HG02610 (cell line): ENCODE measurements around the gene SMPD4.
"Not testable (repeated sequence)": the region's sequence is repeated elsewhere in the genome, so short reads cannot be mapped to it uniquely, and the experiment has no call there.

Source experiments
- ATAC-seq: cut with Tn5 transposase; IDR thresholded peaks from one replicate; pipeline ENCODE4 v1.9.1; 2021; ENCODE audit warnings: mild to moderate bottlenecking, moderate library complexity; ENCODE audit not compliant: unreplicated experiment

The SMPD4 gene, protein sequence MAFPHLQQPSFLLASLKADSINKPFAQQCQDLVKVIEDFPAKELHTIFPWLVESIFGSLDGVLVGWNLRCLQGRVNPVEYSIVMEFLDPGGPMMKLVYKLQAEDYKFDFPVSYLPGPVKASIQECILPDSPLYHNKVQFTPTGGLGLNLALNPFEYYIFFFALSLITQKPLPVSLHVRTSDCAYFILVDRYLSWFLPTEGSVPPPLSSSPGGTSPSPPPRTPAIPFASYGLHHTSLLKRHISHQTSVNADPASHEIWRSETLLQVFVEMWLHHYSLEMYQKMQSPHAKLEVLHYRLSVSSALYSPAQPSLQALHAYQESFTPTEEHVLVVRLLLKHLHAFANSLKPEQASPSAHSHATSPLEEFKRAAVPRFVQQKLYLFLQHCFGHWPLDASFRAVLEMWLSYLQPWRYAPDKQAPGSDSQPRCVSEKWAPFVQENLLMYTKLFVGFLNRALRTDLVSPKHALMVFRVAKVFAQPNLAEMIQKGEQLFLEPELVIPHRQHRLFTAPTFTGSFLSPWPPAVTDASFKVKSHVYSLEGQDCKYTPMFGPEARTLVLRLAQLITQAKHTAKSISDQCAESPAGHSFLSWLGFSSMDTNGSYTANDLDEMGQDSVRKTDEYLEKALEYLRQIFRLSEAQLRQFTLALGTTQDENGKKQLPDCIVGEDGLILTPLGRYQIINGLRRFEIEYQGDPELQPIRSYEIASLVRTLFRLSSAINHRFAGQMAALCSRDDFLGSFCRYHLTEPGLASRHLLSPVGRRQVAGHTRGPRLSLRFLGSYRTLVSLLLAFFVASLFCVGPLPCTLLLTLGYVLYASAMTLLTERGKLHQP

DNA sequence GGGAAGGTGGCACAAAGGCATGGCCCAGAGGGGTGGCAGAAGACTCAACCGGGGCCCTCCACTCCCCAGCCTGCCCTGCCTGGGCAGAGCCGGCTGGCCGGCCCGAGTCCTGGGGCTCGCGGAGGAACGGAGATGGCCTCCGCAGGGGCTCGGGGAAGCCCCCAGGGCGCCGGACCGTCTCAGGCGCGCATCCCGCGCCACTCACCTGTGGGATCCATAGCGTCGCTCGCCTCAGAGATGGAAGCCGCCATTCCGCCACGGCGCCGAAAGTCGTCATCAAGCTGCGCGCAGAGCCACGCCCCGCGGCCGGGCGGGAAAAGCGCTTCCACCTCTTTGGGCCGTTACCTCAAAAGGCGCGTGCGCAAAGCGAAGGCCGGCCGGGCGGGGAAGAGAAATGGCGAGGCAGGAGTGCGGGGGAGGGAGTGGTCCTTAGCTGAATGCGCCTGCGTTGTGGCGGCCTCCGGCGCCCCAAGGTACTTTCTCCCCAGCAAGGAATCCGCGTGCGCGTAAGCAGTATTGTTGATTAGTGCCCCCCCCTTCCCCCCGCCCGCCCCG is at the start of gene SMPD4:
SMPD4 (minus strand) TSS at position 278 of the 555 bp plus-strand sequence. CDS start 5,010 bp downstream, outside the sequence.
- peak; percentile 65 for ATAC-seq

DNA sequence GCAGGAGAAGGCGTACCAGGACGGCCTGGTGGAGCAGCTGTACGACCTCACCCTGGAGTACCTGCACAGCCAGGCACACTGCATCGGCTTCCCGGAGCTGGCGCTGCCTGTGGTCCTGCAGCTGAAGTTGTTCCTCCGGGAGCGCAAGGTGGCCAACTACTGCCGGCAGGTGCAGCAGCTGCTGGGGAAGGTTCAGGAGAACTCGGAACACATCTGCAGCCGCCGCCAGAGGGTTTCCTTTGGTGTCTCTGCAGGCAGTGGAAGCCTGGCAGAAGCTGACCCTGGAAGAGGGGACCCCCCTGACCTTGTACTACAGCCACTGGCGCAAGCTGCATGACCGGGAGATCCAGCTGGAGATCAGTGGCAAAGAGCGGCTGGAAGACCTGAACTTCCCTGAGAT is 49.5 kb upstream of the SMPD4 start:
- ATAC-seq = not testable (repeated sequence)

DNA sequence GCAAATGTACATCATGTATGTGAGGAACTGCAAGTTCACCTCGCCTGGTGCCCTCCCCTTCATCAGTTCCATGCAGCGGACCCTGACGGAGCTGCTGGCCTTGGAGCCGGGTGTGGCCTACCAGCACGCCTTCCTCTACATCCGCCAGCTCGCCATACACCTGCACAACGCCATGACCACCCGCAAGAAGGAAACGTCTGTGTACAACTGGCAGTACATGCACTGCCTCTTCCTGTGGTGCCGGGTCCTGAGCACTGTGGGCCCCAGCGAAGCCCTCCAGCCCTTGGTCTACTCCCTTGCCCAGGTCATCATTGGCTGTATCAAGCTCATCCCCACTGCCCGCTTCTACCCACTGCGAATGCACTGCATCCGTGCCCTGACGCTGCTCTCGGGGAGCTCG is 49.0 kb upstream of the SMPD4 start:
- ATAC-seq = not testable (repeated sequence)

DNA sequence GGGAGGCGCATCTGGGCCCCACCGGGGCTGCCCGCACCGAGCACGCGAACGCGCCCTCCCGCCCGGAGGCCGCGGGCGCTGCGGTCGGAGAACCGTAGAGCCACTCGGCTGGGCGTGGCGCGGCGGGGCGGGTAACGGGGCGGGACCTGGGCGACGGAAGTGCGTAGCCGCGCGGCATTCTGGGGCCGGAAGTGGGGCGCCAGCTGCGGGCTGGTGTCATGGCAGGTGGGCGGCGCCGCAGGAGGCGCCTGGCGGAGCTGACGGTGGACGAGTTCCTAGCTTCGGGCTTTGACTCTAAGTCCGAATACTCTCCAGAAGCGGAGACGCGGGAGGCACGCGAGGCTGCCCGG is 47.7 kb upstream of the SMPD4 start:
- ATAC-seq = not testable (repeated sequence)

DNA sequence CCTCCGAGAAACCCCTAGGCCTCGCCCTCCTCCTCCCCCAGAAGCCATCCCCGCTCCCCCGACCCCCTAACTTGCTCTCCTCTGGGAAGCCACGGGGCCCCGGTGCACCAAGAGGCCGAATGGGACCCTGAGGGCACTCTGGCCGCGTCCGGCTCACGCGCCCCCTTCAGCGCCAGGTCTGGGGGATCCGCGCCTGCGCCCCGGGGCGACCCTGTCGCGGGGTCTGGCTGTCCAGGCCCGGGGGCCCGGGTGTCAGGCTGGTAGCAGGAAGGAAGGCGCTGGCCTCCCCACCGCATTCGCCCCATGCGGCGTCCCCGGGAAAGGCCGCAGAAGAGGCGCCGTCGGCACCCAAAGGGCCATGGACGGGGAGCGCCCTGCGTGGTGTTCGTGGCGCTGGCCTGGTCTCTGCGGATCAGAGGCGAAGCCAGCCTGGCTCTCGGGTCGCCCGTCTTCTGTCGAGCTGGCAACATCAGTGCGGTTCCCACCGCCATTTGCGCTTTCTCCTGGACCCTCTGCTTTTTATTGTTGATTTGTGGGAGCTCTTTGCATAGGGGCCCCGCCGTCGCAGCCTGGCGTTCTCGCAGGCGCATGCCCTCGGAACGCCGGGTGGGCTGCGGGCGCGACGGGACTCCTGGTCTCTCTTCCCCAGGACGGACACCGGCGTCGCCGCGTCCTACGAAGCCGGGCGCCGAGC is 47.2 kb upstream of the SMPD4 start:
- not testable (repeated sequence) for ATAC-seq

- not testable (repeated sequence) for ATAC-seq
These were observed 46.6 kb upstream of the SMPD4 start for GRCh38 chr2:130228005-130228404.

DNA sequence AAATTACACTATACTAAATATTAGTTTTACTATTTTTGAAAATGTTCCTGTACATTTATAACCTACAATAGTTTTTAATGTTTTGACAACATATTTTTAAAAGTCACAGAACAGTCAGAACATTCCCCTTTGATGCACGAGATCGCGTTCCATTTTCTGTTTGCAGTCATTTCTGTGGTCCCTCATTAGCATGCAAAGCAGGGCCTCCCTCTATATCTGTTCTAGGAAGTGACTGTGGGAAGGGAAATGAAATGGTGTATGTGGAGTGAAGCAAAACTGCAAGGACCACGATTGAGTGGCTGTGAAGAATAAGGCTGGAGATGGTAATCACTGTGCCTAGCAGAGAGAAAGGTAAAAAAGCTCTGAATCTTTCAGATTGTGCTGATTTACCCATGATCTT is 41.1 kb upstream of the SMPD4 start:
- peak; percentile 98 for ATAC-seq

GRCh38 chr2:130220505-130220904 is 39.1 kb upstream of the SMPD4 start:
- not testable (repeated sequence) for ATAC-seq

GRCh38 chr2:130219147-130219546 is 37.7 kb upstream of the SMPD4 start:
- not testable (repeated sequence) for ATAC-seq

GRCh38 chr2:130207051-130207450 is 25.6 kb upstream of the SMPD4 start:
- ATAC-seq = not testable (repeated sequence)

DNA sequence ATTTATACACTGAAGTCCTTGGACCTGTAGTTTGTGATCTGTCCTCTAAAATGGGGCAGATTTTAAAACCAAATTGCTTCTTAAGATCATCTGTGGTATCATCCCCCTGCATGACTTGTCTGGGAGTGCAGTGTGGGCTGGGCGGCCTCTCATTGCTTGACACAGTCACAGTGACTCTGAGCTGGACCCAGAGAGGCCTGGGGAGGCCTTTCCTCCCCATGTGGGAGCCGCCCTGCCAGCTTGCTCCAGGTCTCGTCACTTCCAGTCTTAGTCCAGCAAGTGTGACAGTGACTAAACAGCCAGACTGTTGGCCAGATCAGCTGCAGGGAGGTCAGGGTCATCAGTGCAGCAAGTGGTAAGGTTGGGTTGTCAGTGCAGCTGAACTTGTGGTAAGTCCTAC is 21.7 kb upstream of the SMPD4 start:
- not testable (repeated sequence) for ATAC-seq

- ATAC-seq = not testable (repeated sequence)
These were observed 21.1 kb upstream of the SMPD4 start for GRCh38 chr2:130202518-130202917.

DNA sequence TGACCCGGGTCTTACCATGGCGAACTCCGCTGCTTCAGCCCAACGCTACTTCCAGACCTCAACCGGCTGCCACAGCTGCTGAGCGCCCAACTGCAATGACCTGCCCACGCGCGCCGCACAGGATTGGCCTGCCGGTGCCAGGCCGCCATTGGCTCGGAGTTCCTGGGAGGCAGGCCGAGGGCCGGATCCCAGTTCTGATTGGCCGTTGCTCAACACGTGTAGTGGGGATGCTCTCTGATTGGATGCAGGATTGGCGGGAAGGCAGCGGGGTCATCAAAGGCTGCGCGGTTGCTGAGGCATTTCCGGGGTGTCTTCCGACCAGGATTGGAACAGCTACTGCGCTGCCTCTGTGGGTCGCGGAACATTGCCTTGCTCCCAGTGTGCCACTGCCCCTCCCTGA is 16.9 kb upstream of the SMPD4 start, which contains the start of gene TUBA3E:
TUBA3E (minus strand) TSS at position 97 of the 400 bp plus-strand sequence; CDS start at position 18, 79 bp downstream.
- no peak for ATAC-seq

DNA sequence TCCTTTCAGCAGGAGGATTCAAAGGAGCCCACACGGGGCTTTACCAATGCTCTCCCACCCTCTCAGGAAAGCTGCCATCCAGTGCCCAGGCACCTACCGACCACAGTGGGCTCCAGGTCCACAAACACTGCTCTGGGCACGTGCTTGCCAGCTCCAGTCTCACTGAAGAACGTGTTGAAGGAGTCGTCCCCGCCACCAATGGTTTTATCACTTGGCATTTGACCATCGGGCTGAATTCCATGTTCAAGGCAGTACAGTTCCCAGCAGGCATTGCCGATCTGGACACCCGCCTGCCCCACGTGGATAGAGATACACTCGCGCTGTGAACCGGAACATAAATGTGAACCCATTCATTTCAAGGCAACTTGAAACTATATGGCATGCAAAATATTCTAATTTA is 14.7 kb upstream of the SMPD4 start:
- ATAC-seq = not testable (repeated sequence)

DNA sequence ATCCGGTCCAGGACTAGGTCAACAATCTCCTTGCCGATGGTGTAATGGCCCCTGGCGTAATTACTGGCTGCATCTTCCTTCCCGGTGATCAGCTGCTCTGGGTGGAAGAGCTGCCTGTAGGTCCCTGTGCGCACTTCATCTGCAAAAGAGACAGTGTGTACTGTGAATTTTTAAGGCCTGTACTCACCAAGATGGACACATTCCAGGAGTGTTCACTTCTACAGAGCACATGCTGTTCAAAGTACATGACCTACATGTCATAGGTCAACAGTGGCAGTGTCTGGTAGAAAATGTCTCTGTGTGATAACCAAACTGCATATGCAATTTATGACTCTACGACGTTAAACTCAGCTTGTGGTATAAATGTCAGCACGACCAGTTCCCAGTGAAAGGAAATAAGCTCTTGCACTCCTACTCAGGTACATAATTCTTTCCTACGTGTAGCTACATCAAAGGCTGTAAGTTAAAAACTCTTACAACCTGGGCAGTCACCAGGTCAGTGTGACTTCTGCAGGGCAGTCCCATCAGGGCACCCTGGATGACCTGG is 13.8 kb upstream of the SMPD4 start:
- not testable (repeated sequence) for ATAC-seq

GRCh38 chr2:130193824-130194223 is 12.4 kb upstream of the SMPD4 start:
- not testable (repeated sequence) for ATAC-seq

- not testable (repeated sequence) for ATAC-seq
These were observed 11.0 kb upstream of the SMPD4 start for GRCh38 chr2:130192451-130192850.

DNA sequence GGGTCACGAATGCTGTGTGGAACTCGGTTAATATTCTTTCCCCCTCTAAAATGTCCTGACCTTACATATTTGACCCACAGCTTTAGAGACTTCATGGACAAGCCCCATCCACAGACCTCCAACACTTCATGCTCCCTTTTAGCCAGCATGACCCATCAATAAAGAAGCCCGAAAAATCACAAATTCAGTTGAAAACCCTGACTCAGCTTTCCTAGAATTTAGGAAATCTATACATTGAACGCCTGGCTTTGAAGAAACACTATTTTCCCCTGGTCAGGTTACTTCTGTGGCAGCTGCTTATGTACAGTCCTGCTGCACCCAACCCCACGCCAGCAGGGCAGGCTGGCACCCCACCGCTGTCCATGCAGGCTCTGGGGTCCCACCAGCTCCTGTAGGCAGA is 9.9 kb upstream of the SMPD4 start:
- ATAC-seq = not testable (repeated sequence)

DNA sequence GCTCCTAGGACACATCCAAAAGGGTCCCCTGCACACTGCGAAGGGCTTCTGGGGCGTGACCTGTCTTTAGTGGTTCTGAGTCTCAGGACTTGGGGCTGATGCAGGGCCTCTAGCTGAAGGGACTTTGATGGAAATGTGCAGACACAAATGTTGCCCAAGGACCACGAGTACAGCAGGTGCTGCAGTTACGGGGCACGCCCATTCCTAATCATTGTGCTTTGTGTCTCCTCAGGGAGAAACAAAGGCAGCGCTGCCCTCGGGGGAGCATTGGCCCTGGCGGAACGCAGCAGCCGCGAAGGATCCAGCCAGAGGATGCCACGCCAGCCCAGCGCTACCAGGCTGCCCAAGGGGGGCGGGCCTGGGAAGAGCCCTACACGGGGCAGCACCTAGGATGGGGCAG is 8.8 kb upstream of the SMPD4 start:
- ATAC-seq = no peak

- not testable (repeated sequence) for ATAC-seq
These were observed 7.6 kb upstream of the SMPD4 start for GRCh38 chr2:130188958-130189357.
